CD4-positive, alpha-beta T cell treated with Interleukin-2 at 100 ng/mL for 4 hours (primary cell): ENCODE results near the gene GP5.
A peak's percentile ranks its signal among the peaks of the same experiment; 100 is the strongest.

Source experiments
- DNase-seq: peaks from one replicate; pipeline ENCODE4 v3.0.0-alpha.2; 2020; ENCODE audit warnings: low spot score

Gene GP5

DNA sequence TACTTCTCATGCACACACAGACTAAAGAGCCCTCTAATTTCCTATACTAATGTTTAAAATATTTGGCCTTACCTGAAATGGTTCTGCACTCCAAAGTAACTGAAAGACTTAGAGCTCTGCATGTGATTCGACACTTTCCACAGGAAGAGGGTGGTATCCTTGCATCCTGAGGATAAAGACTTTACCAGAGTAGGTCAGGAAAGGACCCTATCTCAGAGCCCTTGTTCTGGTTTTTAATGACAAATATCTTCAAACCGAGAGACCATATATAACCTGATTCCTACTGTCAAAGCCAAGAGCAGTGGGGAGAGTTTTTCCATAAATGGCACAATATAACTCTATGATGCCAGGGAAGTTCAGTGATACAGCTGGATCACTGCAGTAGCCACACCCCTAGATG is at the start of gene GP5:
TSS of gene GP5 (minus strand) at position 101 of the 400 bp plus-strand sequence. CDS start 984 bp downstream, outside the sequence.
- no peak for DNase-seq

- DNase-seq, result no peak
Observed at GRCh38 chr3:194447657-194448056, 48.6 kb upstream of the GP5 start.

- peak; percentile 17 for DNase-seq
Observed at GRCh38 chr3:194447161-194447560, 48.1 kb upstream of the GP5 start.

GRCh38 chr3:194446754-194447153 is 47.7 kb upstream of the GP5 start:
- no peak for DNase-seq

DNA sequence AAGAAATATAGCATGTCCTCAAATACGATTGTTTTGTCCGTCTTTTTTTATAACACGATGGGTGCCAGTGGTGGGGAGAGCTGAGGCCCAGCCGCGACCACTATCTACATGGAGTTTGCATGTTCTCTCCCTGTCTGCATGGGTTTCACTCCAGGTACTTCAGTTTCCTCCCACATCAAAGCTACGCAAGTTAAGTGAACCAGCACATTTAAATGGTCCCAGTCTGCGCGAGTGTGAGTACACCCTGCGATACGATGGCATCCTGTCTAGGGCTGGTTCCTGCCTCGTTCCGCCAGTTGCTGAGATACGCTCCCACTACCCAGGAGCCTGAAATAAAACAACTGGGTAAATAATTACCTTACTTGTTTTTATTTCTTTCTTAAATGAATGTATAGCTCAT is 47.1 kb upstream of the GP5 start:
- DNase-seq, result no peak

- DNase-seq, result no peak
Observed at GRCh38 chr3:194443901-194444300, 44.8 kb upstream of the GP5 start.

DNA sequence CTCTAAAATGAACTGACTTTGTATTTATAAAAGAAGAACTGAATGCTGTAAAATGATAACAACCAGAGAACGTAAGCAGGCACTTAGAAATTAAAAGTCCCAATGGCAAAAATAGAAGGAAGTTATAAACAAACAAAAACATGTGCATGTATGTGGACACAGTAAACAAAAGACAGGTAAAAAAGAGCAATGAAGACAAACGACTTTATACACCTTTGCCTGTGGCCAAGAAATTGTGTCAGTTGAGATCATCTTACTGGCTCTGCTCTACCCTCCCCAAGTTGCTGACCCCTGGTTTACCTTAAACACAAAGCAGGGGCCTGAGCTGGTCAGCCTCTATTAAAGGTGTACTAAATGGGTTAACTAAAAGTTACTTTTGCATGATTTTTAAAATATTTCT is 41.7 kb upstream of the GP5 start:
- DNase-seq, result no peak

GRCh38 chr3:194439881-194440550 is 41.0 kb upstream of the GP5 start:
- no peak for DNase-seq

DNA sequence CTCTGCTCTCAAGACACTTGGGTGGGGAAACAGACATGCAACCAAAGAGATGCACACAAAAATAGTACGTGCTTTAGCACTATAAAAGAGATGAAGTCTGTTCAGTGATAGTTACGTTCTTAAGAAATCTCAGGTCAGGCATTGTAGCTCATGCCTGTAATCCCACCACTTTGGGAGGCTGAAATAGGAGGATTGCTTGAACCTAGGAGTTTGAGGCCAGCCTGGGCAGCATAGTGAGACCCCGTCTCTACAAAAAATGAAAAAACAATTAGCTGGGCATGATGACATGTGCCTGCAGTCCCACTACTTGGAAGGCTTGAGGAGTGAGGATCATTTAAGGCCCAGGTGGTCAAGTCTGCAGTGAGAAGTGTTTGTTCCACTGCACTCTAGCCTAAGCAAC is 35.4 kb upstream of the GP5 start:
- no peak for DNase-seq

DNA sequence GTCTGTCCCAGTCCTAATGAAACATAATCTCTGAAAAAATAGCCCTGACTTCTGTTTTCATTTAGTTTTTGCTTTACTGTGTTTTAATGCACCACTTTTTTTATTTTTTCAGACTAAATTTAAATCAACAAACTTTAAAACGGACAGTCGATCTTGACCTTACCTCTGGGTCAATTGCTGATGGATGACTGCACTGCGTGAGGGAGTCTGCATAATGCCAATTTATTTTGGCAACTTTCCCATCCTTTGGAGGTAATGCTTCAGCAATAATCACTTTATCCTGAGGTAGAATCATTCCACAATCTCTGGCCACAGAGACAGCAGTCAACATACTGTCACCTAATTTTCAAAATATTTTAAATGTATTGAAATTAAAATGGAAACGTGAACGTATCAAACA is 32.5 kb upstream of the GP5 start:
- no peak for DNase-seq

- no peak for DNase-seq
Observed at GRCh38 chr3:194425399-194425798, 26.3 kb upstream of the GP5 start.

GRCh38 chr3:194424953-194425352 is 25.9 kb upstream of the GP5 start:
- no peak for DNase-seq

DNA sequence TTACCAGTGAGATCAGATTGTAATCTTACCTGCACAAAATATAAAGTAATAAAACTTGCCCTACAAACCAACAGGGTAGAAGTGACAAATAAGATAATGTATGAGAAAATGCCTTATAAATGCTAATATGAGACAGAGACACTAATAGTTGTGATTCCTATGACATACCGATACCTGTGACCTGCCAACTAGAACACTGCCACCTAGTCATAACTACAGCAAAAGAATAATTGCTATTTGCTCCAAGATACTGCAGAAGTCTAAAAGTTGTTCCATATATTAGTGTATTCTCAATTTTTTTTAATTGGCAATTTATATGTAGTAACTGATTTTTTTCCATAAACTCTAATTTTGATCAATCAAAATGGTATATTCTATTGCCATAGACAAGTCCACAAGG is 25.3 kb upstream of the GP5 start:
- no peak for DNase-seq

GRCh38 chr3:194423317-194423716 is 24.3 kb upstream of the GP5 start:
- no peak for DNase-seq

- DNase-seq, result no peak
Observed at GRCh38 chr3:194422188-194422587, 23.1 kb upstream of the GP5 start.

DNA sequence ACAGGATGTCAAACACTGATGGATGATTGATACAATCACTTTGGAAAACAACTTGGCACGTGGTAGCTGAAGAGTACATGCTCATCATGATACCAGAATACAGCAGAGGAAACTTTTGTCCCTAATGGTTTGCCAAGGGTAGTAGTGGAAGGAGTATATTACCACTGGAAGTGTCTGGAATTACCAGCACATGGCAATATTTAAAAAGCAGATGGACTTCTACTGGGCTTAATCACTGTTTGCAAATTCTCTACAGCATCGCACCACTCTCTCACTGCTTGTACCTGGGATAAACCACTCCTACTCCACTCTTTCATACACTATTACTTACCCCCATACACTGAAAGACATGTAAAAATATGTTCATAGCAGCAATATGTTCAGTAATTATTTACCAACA is 19.6 kb upstream of the GP5 start:
- no peak for DNase-seq

DNA sequence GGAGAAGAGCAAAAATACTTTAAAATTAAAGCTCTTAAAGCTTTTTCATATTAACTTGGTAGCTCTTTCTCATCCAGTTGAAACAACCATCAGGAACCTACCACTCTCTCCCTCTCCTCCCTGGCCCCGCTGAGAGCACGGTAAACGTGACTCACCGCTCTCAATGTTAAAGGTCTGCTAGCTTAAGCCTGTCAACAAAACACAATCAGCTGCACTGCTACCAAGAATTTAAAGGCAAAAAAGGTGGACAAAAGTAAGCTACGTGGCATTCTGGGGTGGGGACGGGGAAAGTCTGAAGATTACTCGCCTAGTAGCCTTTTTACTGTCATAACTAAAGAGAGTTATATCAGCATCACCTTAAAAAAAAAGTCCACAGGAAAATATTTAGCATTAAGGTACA is 8.4 kb upstream of the GP5 start:
- no peak for DNase-seq

GRCh38 chr3:194405766-194406165 is 6.7 kb upstream of the GP5 start:
- no peak for DNase-seq

GRCh38 chr3:194404365-194405140 is 5.5 kb upstream of the GP5 start:
- DNase-seq, result peak; percentile 71

GRCh38 chr3:194401868-194402329 is 2.8 kb upstream of the GP5 start:
- no peak for DNase-seq

- DNase-seq, result no peak
Observed at GRCh38 chr3:194401346-194401745, 2.3 kb upstream of the GP5 start.

- DNase-seq, result no peak
Observed at GRCh38 chr3:194399874-194400411, 877 bp upstream of the GP5 start.

DNA sequence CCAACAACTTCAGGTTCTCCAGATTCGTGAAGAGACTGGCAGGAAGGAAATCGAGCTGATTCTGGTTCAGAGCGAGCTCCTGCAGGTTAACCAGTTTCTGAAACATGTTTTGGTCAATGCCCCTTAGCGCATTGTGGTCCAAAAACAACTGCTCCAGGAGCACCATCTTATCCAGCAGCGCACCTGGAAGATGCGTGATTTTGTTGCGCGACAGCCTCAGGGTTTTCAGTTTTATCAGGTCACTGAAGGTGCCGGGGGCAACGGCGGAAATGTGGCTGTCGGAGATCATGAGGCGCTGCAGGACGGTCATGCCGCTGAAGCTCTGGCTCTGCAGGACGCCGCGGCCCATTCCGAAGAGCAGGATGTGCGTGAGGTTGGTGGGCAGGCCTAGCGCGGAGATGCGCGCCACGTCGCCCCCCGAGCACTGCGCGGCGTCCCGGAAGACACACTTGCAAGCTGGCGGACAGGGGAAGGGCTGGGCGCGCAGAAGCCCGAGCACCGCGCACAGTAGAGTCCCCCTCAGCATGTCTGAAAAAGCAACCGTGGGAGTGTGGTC is 1.2 kb downstream of the GP5 start:
- peak; percentile 21 for DNase-seq
